ENCODE data around the gene MOCS1. TPM values are rescaled to one million over a fixed set of nuclear protein-coding genes. Genes with fewer than 3 reads are reported as not detected.

Gene MOCS1
- total RNA-seq, 1 donor from 2014 or later = 9.9 TPM

- Mint-ChIP-seq H3K36me3 (ENCODE audit: unreplicated experiment) (no peaks in the 10 kb centered on the region), H3K4me3 (ENCODE audit: unreplicated experiment) (no peak overlapping the region), H3K27me3 (ENCODE audit: unreplicated experiment) (no peaks in the 10 kb centered on the region), H3K9me3 (ENCODE audit: unreplicated experiment) (no peaks in the 10 kb centered on the region), H3K27ac (ENCODE audit: unreplicated experiment) (no peak overlapping the region), H3K4me1 (ENCODE audit: low read depth, unreplicated experiment) (no peaks in the 10 kb centered on the region)
- DNase-seq = no peak
- TF ChIP-seq CTCF (IDR thresholded peaks at IDR 0.05; ENCODE audit: partially characterized antibody, unreplicated experiment) = no peak
Measured at GRCh38 chr6:39964530-39964929, 30.3 kb upstream of the MOCS1 start.

GRCh38 chr6:39964094-39964493 is 29.8 kb upstream of the MOCS1 start:
- no peak for TF ChIP-seq CTCF (IDR thresholded peaks at IDR 0.05; ENCODE audit: partially characterized antibody, unreplicated experiment)
- Mint-ChIP-seq H3K36me3 (ENCODE audit: unreplicated experiment) (no peaks in the 10 kb centered on the region), H3K9me3 (ENCODE audit: unreplicated experiment) (no peaks in the 10 kb centered on the region), H3K4me3 (ENCODE audit: unreplicated experiment) (no peak overlapping the region), H3K27me3 (ENCODE audit: unreplicated experiment) (no peaks in the 10 kb centered on the region), H3K4me1 (ENCODE audit: low read depth, unreplicated experiment) (no peaks in the 10 kb centered on the region), H3K27ac (ENCODE audit: unreplicated experiment) (no peak overlapping the region)
- no peak for DNase-seq

- DNase-seq = no peak
- H3K4me1 Mint-ChIP-seq (ENCODE audit: low read depth, unreplicated experiment) = no peaks in the 10 kb centered on the region
- no peaks in the 10 kb centered on the region for H3K9me3 Mint-ChIP-seq (ENCODE audit: unreplicated experiment)
- H3K27ac Mint-ChIP-seq (ENCODE audit: unreplicated experiment) = no peak overlapping the region
- H3K4me3 Mint-ChIP-seq (ENCODE audit: unreplicated experiment) = no peak overlapping the region
- no peak for TF ChIP-seq CTCF (IDR thresholded peaks at IDR 0.05; ENCODE audit: partially characterized antibody, unreplicated experiment)
- H3K36me3 Mint-ChIP-seq (ENCODE audit: unreplicated experiment) = no peaks in the 10 kb centered on the region
- no peaks in the 10 kb centered on the region for H3K27me3 Mint-ChIP-seq (ENCODE audit: unreplicated experiment)
Measured at GRCh38 chr6:39962831-39963230, 28.6 kb upstream of the MOCS1 start.

- H3K9me3 Mint-ChIP-seq (ENCODE audit: unreplicated experiment) = no peaks in the 10 kb centered on the region
- no peak overlapping the region for H3K27ac Mint-ChIP-seq (ENCODE audit: unreplicated experiment)
- DNase-seq = no peak
- H3K27me3 Mint-ChIP-seq (ENCODE audit: unreplicated experiment) = no peaks in the 10 kb centered on the region
- no peak overlapping the region for H3K4me3 Mint-ChIP-seq (ENCODE audit: unreplicated experiment)
- no peak for TF ChIP-seq CTCF (IDR thresholded peaks at IDR 0.05; ENCODE audit: partially characterized antibody, unreplicated experiment)
- H3K4me1 Mint-ChIP-seq (ENCODE audit: low read depth, unreplicated experiment) = no peaks in the 10 kb centered on the region
- H3K36me3 Mint-ChIP-seq (ENCODE audit: unreplicated experiment) = no peaks in the 10 kb centered on the region
Measured at GRCh38 chr6:39961178-39961577, 26.9 kb upstream of the MOCS1 start.

GRCh38 chr6:39958947-39959346 is 24.7 kb upstream of the MOCS1 start:
- Mint-ChIP-seq H3K27me3 (ENCODE audit: unreplicated experiment) (peaks cover 1% of the 10 kb centered on the region), H3K27ac (ENCODE audit: unreplicated experiment) (no peak overlapping the region), H3K4me3 (ENCODE audit: unreplicated experiment) (no peak overlapping the region), H3K4me1 (ENCODE audit: low read depth, unreplicated experiment) (no peaks in the 10 kb centered on the region), H3K36me3 (ENCODE audit: unreplicated experiment) (no peaks in the 10 kb centered on the region), H3K9me3 (ENCODE audit: unreplicated experiment) (peaks cover 4% of the 10 kb centered on the region)
- no peak for TF ChIP-seq CTCF (IDR thresholded peaks at IDR 0.05; ENCODE audit: partially characterized antibody, unreplicated experiment)
- no peak for DNase-seq
